HG03442 (cell line): ENCODE results near the gene C1orf105.
A peak's percentile ranks its signal among the peaks of the same experiment; 100 is the strongest.

ENCODE experiments used
- ATAC-seq: cut with Tn5 transposase; IDR thresholded peaks from one replicate; pipeline ENCODE4 v1.9.1; 2021; ENCODE audit warnings: mild to moderate bottlenecking, moderate library complexity; ENCODE audit not compliant: unreplicated experiment

The C1orf105 gene

DNA sequence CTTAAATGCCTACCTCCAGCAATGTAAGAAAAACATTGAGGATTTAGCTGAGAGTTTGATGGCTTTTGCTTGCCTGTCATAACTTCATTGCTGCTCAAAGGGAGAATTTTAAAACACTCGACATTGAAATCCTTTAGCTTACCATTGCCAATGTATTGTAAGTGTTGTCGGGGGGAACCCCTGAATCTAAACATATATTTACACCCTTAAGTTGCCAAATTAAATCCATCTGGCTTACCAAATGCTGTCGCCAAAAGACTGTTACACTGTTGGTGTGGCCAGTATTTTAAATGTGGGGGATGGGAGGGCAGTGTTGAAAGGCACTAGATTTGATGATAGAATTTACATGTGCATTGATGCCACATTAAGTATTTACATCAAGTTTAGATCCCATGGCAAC, 24.9 kb upstream of the C1orf105 start:
- ATAC-seq = no peak

DNA sequence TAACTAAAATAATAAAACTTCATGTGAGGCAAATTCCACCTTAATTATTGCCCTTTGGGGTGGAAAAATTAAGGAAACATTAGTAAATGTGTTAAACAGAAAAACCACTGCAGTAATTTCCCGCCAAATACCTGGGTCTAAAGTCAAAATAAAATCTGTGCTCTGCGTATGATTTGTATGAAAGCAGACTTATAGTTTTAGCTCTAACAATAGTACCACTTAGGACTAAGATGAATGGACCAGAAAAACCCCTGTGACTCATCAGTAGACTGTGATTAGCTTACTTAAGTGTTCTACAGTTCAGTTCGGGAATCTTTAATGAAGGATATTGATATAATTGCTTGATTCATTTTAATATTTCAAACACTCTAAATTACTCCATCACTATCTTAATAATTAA, 23.3 kb upstream of the C1orf105 start:
- ATAC-seq = peak; percentile 37

DNA sequence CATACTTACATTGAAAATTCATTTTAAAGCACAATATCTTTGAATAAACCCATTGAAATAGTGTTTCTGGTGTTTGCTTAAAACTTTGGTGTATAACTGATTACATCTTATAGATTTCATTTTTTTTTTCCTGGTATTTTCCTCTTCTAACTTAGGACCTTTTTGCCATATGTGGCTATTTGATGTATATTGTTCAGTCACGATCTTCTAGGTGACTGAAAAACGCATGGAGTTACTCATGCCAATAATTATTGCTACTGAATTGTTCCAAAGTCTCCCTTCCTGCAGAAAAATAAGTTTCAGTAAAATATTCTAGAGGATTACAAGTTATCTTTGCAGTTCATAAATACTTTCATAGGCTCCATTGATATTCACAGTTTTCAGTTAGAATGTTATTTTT, 22.9 kb upstream of the C1orf105 start:
- ATAC-seq = no peak

- ATAC-seq = no peak
Measured at GRCh38 chr1:172398193-172398592, 22.3 kb upstream of the C1orf105 start.

GRCh38 chr1:172398970-172399755, 21.3 kb upstream of the C1orf105 start:
- ATAC-seq = peak; percentile 36

DNA sequence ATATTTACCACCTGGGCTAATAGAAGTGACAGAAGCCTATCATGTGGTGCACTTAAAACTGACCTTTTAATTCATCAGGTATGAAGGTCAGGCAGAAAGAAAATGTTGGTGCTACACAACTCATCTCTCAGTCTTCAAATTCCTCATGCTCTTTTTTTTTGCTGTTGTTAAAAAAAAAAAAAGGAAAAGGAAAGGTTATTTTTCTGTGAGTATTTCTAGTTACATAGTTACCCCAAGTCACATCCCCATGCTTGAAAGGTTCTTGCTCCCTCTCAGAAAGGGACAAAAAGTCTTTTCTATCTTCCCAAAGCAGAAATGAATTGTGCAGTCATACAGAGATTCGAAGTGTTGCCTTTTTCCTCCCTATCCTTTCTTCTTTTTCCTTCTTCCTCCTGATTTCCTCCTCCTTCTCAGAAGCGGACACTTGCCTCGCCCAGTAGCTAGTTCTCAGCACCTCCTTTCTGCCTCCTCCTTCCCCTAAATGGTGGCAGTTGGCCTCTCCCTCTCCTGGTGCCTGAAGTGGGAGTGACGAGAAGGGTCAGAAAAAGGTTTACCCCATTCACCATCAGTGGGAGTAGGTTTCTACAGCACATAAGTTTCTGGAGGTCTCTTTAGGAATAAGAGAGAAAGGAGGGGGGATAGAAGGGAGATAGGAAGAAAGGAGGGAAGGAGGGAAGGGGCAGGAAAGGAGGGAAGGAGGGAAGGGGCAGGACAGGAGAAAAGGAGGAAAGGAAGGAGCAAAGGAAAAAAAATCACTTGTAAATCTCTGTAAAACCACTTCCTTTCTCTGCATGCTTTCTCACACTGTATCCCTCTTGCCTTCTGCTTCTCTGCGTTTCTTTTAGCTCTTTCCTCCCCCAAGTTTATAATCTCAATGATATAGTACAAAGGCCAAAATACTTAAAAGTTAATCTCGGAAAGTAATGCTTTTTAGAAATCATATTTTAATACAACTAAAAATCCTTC, 20.4 kb upstream of the C1orf105 start:
- ATAC-seq = no peak

DNA sequence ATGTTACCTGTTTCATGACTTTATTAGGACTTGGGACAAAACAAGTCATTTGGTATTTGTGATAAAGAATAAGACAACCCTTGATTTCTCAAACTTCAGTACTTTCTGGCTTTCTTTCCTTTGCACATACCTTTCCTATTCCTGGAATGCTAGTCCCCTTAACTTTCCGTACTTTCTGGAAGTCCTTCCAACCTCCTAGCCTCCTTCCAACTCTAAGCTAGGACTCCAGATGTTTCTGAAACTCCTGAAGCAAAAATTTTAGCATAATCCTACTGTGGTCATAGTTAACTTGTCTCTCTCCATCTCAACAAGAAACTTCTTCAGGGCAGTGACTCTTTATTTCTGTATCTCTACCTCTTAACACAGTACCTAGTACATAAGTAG, 19.8 kb upstream of the C1orf105 start:
- ATAC-seq = no peak

GRCh38 chr1:172401477-172401876, 19.0 kb upstream of the C1orf105 start:
- no peak for ATAC-seq

DNA sequence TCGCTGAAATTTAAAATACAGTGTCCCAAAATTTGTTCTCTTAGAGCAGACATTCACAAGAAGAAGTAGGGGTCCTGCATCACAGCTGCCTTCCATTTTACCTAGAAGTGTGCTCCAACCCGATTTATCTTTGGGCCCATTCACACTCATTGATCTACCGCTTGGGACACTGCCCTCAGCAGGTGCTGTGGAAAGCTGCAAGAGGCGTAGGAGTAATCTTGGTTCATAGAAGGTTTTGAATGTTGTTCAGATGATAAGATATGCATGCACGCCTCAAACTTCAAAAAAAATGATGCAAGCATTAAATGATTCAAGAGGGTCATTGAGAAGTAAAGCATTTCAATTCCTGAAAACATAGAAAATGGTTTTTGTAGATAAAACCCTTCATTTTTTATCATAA, 18.6 kb upstream of the C1orf105 start:
- ATAC-seq = no peak

- ATAC-seq = no peak
Measured at GRCh38 chr1:172402878-172403569, 17.5 kb upstream of the C1orf105 start.

- no peak for ATAC-seq
Measured at GRCh38 chr1:172404121-172404520, 16.4 kb upstream of the C1orf105 start.

DNA sequence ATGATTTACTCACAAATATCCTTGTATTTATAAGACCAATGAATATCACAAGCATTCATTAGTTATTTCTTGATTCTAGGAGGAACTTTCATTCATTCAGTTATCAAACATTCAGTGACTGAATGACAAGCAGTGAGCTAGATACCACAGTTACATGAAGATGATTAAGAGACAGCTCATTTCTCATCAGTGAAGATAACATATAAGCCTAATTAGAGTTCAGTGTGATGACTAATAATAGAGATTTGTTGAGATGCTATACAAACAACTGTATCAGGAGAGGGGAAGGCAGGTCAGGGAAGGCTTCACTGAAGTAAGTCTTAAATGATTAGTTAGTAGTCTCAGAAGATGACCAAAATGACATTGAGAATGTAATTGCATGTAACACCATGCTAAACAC, 14.6 kb upstream of the C1orf105 start:
- no peak for ATAC-seq

DNA sequence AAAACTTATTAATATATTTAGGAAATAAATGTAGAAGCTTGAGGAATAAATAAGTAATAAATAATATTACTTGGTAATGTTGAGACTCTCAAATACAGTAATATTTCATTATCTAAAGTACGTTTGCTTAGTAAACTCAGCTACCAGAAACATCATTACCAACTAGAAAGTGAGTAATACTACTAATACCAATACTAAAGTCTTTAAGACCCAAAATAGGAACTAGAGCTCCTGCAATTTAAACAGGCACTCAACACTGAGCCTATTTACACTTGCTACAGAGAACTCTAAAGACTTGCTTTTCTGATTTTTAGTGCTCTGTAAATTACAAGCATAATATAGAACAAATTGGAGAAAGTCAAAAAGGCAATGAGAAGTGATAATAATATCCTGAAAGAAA, 13.5 kb upstream of the C1orf105 start:
- ATAC-seq = no peak

DNA sequence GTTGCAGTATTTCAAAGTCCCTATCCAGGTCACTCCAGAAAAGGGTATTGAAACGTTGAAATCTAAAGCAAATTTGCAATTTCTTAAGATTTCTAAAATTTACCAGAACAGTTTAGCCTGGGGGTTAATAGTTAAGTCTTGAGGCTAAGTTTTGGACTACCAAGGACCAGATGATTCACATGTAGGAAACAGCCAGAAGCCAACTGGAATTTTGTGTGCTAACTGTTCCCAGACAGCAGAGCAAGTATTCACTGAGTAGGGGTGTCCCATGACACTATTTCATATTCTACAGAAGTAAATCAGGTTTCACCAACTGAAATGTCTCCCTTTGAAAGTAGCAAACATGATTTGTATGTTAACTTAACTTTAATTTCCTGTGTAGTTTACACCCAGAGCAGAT, 11.5 kb upstream of the C1orf105 start:
- no peak for ATAC-seq

- no peak for ATAC-seq
Measured at GRCh38 chr1:172410027-172410426, 10.5 kb upstream of the C1orf105 start.

DNA sequence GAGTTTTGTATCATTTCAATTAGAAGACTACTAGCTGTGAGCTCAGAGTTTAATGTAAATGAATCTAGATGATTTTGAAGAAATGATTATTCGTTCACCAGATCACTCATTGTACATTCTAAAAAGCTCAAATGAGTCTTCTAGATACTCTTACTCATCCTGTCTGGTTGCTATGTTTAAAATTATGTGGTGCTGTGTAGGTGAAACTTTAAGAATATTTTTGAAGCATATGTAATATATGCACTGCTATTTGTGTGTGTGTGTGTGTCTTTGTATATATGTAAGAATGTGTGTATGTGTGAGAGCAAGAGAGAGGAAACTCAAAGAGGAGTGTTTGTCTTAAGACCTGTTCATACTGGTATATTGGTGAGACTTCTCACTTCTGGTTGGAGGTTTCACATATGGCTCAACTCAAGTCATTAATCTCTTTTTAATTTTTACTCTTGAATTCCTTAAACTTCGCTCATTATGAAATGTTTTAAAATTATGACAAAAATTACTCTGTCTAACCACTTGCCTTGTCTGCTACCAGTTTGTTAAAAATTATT, 8.6 kb upstream of the C1orf105 start:
- ATAC-seq = no peak

- ATAC-seq = no peak
Measured at GRCh38 chr1:172414331-172414730, 6.2 kb upstream of the C1orf105 start.

- ATAC-seq = no peak
Measured at GRCh38 chr1:172416496-172417035, 3.9 kb upstream of the C1orf105 start.

GRCh38 chr1:172417557-172417956, 2.9 kb upstream of the C1orf105 start:
- no peak for ATAC-seq

DNA sequence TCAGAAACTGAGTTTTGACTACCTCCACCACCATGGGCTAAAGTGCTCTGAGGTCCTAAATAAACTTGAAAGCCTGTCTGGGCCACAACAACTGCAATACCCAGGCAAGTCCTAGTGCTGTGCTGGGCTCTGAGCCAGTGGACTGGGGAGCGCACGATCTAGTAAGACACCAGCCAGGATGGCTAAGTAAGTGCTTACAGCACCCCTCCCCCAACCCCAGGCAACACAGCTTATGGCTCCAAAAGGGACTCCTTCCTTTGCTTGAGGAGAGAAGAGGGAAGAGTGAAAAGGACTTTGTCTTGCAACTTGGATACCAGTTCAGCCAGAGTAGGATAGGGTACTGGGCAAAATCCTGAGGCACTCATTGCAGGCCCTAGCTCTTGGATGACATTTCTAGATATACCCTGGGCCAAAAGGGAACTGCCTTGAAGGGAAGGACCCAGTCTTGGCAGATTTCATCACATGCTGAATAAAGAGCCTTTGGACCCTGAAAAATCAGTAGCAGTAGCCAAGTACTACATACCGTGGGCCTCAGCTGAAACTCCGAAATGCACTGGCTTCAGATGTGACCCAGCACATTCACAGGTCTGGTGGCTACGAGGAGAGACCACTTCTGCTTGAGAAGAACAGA, 1.6 kb downstream of the C1orf105 start:
- ATAC-seq = no peak
